ENCODE measurements around the gene PTPRE. TPM values are rescaled to one million over a fixed set of nuclear protein-coding genes. Genes with fewer than 3 reads are reported as not detected.

Gene PTPRE
- total RNA-seq, 1 experiment from 2014 or later: 7.9 TPM

- Histone ChIP-seq H3K4me1 (replicated peaks; ENCODE audit: insufficient read depth) (0 out of 2 replicates have a peak, but pooled peaks cover 2% of the 10 kb centered on the region), H2AFZ (no peak overlapping the region), H3K27ac (no peak overlapping the region), H3F3A (ENCODE audit: insufficient read depth, low read depth) (no peaks in the 10 kb centered on the region), H3K79me2 (ENCODE audit: low read depth) (no peaks in the 10 kb centered on the region), H3K36me3 (ENCODE audit: low read depth) (no peaks in the 10 kb centered on the region), H4K20me1 (ENCODE audit: insufficient read depth) (no peaks in the 10 kb centered on the region), H3K9me2 (ENCODE audit: insufficient read depth) (no peaks in the 10 kb centered on the region), H3K27me3 (ENCODE audit: insufficient read depth, low read depth) (no peaks in the 10 kb centered on the region), H3K4me3 (no peak overlapping the region), H3K9me3 (ENCODE audit: insufficient read depth, low read depth) (no peaks in the 10 kb centered on the region), H3K4me2 (no peak overlapping the region)
- CTCF ChIA-PET: no interaction called here
- no TSS peak for BruUV-seq (replicated peaks)
- POLR2A ChIA-PET (ENCODE audit: unreplicated experiment): no interaction called here
- DNase-seq: no peak
- intact Hi-C loops (cut with micrococcal nuclease; ENCODE audit: unreplicated experiment): no loop called here
- no peak for TF ChIP-seq CTCF (conservative IDR thresholded peaks at IDR 0.05)
Observed at GRCh38 chr10:128058750-128059134, 151.8 kb downstream of the PTPRE start.

- no peaks in the 10 kb centered on the region for H3K9me3 ChIP-seq (ENCODE audit: insufficient read depth, low read depth)
- peaks cover 9% of the 10 kb centered on the region for H3K4me1 ChIP-seq (replicated peaks; ENCODE audit: insufficient read depth)
- no peaks in the 10 kb centered on the region for H3K27me3 ChIP-seq (ENCODE audit: insufficient read depth, low read depth)
- peaks cover 6% of the 10 kb centered on the region; the same call in 1 of the 2 replicates for H3F3A ChIP-seq (ENCODE audit: insufficient read depth, low read depth)
- no peak for DNase-seq
- no TSS peak for BruUV-seq (replicated peaks)
- no peaks in the 10 kb centered on the region for H3K79me2 ChIP-seq (ENCODE audit: low read depth)
- no peak overlapping the region for H3K4me3 ChIP-seq
- ChIA-PET CTCF (no interaction called here), POLR2A (ENCODE audit: unreplicated experiment) (interaction anchor here (0.6 kb wide), 1 partner anchor 28 kb away, joined by 3 read pairs; no protein-coding TSS in a partner anchor)
- H2AFZ ChIP-seq: no peak overlapping the region
- H3K4me2 ChIP-seq: no peak overlapping the region
- intact Hi-C loops (cut with micrococcal nuclease; ENCODE audit: unreplicated experiment): no loop called here
- no peaks in the 10 kb centered on the region for H3K36me3 ChIP-seq (ENCODE audit: low read depth)
- H4K20me1 ChIP-seq (ENCODE audit: insufficient read depth): no peaks in the 10 kb centered on the region
- no peaks in the 10 kb centered on the region for H3K9me2 ChIP-seq (ENCODE audit: insufficient read depth)
- TF ChIP-seq CTCF (conservative IDR thresholded peaks at IDR 0.05): no peak
- H3K27ac ChIP-seq: no peak overlapping the region
Observed at GRCh38 chr10:128059266-128059981, 152.5 kb downstream of the PTPRE start.

- CTCF ChIA-PET: no interaction called here
- BruUV-seq (replicated peaks): no TSS peak
Observed at GRCh38 chr10:128059982-128060293, 153.0 kb downstream of the PTPRE start.

More at GRCh38 chr10:128059982-128060293, 153.0 kb downstream of the PTPRE start:
- Histone ChIP-seq H4K20me1 (ENCODE audit: insufficient read depth) (no peaks in the 10 kb centered on the region), H3K9me3 (ENCODE audit: insufficient read depth, low read depth) (no peaks in the 10 kb centered on the region), H3K27ac (no peak overlapping the region), H3K27me3 (ENCODE audit: insufficient read depth, low read depth) (no peaks in the 10 kb centered on the region), H3K4me1 (replicated peaks; ENCODE audit: insufficient read depth) (peaks cover 11% of the 10 kb centered on the region), H3K4me3 (no peak overlapping the region), H3K79me2 (ENCODE audit: low read depth) (no peaks in the 10 kb centered on the region), H3K9me2 (ENCODE audit: insufficient read depth) (no peaks in the 10 kb centered on the region), H3K4me2 (no peak overlapping the region), H3F3A (ENCODE audit: insufficient read depth, low read depth) (peaks cover 9% of the 10 kb centered on the region; the same call in 1 of the 2 replicates), H2AFZ (no peak overlapping the region), H3K36me3 (ENCODE audit: low read depth) (no peaks in the 10 kb centered on the region)
- no peak for DNase-seq
- intact Hi-C loops (cut with micrococcal nuclease; ENCODE audit: unreplicated experiment): no loop called here
- no peak for TF ChIP-seq EZH2 (IDR thresholded peaks at IDR 0.05; ENCODE audit: low read depth)
- TF ChIP-seq CTCF (conservative IDR thresholded peaks at IDR 0.05): no peak
- POLR2A ChIA-PET (ENCODE audit: unreplicated experiment): interaction anchor here (0.6 kb wide), 1 partner anchor 29 kb away, joined by 3 read pairs; no protein-coding TSS in a partner anchor
